CD4-positive, alpha-beta T cell treated with Interleukin-6 at 100 ng/mL for 8 hours (primary cell): ENCODE data around the gene FAM131B.
"Not testable (repeated sequence)": the region's sequence is repeated elsewhere in the genome, so short reads cannot be mapped to it uniquely, and the experiment has no call there.

Source experiments
- DNase-seq: peaks from one replicate; pipeline ENCODE4 v3.0.0-alpha.2; 2020; ENCODE audit warnings: mixed read lengths, low spot score

Gene FAM131B

DNA sequence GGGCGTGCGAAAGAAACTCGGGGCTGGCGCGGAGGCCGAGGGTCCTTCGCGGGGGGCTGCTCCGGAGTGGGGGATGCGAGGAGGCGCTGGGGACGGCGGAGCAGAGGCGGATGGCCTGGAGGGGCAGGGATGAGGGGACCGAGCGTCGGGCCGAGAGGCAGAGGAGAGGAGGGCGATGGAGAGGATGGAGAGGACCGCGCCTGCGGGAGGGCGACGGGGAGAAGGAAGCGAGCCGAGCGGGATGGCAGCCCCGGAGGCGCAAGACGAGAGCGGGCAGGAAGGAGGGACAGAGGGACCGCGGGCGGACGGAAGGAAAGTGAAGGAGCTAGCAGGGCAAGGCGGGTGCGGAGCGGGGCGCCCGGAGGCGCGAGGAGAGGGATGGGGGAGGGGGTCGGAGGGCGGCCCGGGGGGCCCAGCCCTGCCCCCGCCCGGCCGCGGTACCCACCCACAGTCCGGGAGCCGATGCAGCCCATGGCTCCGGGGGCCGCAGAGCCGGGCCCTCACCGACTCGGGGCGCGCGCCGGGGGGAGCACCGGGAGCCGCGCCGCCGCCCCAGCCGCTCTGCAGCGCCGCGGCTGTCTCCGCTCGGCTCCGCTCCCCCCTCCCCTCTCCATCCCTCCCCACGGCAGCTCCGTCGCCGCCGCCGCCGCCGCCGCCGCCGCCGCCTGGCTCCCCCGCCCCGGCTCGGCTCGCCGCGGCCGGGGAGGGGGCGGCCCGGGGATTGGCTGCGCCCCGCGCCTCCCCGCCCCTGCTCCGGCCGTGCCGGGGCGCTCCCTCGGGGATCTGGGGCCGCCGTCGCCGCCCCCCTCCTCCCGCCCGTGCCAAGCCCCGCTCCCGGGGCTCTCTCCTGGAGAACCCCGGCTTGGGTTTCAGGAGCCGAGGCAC is at the start of gene FAM131B:
Gene FAM131B (minus strand): TSS at position 583 of the 885 bp plus-strand sequence. CDS start 110 bp downstream, at position 473.
- DNase-seq: no peak

DNA sequence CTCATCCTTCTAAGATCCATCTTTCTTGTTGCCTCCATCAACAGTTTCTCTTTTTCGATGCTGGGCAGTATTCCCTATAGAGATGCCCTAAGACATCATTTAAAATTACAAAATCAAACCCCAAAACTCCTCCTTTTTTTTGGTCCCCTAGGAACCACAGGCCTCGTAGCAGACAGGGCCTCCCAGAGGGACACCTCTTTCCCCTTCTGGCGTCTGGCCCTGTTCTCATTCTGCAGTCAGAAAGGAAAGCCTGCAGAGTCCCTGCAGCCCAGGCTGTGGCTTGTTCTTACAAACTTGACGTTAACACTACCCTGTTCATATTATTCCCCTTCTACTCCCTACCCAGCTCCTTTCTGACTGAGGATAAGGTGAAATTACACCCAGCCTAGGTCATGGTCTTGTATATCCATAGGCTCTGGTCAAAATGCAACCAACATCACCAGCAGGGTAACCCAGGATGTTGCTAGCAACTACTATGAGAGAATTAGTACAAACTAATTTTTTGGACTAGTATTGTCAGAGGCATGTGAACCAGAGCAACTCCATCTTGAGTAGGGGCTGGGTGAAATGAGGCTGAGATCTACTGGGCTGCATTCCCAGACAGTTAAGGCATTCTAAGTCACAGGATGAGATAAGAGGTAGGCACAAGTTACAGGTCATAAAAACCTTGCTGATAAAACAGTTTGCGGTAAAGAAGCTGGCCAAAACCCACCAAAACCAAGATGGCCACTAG is 49.6 kb upstream of the FAM131B start:
- DNase-seq: no peak

DNA sequence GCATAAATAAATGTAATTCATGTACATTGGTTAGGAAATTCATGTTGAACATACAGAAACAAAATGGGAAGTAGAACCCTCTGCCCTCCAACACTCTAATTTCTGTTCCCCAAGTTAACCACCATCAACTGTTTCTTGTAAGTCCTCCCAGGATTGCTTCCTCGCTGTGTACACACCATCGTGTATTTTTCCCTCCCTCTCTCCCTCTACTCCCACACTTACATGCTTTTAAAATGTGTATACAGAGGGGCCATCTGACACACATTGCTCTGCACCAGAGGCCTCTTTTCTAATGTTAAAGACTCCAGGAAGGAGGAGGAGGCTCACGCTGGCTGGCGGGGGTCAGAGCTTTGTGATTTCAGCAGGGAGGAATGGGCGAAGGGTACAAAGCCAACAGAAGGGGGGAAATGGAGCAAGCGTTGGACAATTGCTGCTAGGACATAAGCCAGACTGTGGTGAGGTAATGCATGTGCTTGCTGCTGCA is 48.0 kb upstream of the FAM131B start:
- DNase-seq: no peak

DNA sequence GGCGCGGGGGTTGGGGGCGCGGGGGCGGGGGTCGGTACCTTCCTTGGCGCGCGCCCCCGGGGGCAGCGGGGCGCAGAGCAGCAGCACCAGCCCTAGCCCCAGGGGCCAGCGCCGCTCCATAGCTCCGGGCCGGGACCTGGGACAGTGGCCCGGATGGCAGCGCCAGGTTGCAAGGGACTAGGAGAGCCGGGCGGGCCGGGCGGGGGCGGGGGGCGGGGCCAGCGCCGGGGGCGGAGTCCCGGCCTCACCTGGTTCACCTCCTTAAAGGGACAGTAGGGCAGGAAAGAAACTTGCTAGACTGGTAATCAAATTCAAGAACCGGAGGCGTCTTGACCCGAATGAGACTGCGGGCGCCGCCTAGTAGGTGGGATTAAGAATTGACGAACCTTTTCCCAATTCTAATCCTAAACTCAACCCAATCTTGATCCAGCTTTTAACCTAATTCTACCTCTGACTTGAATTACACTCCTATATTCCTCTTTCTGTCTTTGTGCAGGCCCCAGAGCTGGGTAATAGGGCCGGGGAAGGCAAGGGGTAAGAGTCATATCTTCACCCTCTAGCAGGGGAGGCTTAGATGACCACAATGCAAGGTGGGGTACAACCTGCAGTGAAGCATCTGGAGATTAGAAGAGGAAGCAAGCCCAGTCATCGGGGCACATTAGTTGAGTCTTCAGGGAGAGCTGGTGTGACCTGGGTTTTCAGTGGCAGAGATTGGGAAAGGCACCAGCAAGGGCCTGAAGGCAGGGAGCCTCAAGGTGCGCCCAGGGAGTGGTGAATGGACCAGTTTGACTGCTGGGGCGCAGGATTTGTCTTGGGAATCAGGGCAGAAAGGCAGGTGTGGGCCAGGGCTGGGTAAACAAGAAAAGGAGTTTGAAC is 46.4 kb upstream of the FAM131B start, which contains the start of gene EPHA1:
Gene EPHA1 (minus strand): TSS at position 171 of the 876 bp plus-strand sequence. CDS start 51 bp downstream, at position 120.
- DNase-seq: peak; percentile 79

DNA sequence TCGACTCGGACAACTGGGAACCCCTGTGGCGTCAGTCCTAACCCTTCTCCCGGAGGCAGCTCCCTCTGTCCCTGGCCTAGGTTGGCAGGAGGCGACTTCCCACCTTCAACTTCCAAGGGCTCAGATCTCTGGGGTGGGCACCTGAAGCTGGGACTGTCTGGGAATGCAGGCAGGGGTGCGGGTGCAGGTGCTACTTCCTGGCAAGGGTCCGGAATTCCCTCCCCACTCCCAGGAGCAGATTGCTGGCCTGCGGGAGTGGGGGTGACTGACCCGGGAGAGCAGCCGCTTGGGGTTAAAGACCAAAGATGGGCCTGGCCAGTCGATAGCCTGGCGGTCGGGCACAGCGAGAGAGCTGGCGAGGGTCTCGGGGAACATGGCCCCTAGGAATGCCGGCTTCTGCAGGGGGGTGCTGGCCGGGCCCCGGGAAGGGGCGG is 45.8 kb upstream of the FAM131B start:
- no peak for DNase-seq

DNA sequence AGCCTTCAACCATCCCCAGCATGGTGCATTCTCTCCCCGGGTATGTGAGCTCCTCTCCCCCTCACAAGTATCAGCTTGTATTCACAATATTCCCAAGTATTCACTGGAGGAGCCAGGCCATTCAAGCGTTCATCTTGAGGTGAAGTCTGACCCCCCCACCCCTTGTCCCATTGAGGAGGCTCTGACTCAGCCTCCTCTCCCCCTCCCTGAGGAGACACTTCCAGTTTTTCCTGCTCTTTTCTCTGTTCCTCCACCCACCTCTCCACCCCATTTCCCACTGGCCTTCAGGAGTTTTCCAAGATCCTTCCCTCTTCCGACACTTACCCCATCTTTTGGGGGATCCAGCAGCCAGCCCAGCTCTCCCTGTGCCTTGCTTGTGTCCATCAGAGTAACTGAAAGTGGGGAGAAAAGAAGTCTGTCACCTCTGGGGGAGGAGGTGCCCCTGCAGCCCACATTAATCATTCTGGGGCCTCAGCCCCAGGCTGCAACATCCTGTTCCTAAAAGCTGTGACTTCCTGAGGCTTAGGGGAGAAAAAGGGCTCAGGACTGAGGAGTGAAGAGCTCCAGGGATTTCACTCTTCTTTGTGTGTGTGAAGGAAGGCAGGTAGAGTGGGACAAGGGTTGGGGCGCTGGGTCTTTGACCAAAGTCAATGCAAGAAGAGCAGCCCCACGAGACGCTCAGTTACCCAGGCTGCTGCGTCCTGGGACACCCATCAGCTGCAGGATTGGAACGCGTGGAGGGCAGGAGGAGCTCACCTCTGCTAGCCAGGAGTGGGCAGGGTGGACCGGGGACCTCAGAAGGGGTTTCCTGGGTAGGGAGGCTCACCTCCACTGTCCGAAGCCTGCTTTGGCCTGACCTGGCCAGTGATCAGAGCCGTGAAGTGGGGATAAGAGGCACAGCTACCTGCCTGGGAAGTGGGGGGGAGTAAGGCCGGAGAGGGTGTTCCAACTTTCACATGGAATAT is 45.1 kb upstream of the FAM131B start:
- peak; percentile 47 for DNase-seq

DNA sequence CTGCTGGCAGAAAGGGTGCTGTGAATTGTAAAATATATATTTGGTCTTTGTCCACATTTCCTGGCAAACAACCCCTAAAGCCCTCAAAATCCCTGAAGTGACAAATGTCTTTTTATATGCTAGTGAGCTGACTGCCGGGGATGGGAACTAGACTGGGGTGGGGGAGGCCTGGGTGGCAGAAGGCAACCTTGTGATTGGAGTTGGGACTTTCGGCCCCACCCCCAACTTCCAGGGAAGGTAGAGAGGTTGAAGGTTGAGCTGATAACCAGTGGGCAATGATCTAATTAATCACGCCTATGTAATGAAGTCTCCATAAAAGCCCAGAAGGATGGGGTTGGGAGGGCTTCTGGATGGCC is 43.5 kb upstream of the FAM131B start:
- DNase-seq: no peak

DNA sequence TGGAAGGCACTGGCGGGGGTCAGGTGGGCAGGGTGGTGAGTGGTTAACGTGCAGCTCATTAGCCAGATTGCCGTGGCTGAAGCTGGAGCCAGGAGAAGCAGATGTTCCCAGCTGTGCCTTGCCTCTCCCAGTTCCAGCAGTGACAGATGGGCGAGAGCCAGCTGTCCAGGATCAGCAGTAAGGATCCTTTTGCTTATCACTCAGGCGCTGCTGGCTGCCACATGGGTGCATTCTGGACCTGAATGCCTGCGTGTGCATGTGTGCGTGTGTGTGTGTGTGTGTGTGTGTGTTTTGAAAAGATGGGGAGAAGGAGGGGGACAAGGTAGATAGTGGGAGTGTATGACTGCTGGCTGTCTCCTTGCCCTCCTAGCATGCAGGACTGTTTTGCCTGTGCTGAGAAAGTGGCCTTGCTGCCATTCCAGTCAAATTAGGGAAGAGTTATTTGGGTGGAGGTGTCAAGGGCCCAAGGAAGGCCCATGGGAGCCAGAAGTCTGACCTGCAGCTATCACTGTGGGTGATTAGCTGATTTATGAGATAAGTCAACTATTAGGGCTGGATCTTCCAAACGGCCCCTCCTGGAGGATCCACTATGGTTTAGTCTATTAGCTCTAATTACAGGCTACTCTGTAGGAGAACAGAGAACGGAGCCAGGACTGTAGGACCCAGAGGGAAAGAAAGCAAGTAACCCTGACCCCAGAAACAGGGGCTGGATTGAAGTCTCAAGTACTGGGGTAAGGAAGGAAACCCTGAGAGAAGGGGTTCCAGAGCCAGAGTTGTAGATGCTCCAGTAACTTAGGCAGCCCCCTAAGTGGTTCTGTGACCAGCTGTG is 42.9 kb upstream of the FAM131B start:
- no peak for DNase-seq

DNA sequence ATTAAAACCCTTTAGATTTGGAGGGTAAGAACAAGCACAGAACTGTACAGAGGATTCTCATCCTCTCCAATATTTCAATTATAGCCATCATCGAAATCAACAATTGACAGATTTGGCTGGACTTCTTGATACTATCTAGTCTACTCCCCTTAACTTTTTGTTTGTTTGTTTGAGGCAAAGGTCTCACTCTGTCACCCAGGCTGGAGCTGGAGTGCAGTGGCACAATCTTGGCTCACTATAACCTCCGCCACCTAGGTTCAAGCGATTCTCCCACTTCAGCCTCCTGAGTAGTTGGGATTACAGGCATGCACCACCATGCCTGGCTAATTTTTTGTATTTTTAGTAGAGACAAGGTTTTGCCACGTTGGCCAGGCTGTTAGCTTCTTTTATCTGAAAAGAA is 39.7 kb upstream of the FAM131B start:
- DNase-seq: not testable (repeated sequence)

DNA sequence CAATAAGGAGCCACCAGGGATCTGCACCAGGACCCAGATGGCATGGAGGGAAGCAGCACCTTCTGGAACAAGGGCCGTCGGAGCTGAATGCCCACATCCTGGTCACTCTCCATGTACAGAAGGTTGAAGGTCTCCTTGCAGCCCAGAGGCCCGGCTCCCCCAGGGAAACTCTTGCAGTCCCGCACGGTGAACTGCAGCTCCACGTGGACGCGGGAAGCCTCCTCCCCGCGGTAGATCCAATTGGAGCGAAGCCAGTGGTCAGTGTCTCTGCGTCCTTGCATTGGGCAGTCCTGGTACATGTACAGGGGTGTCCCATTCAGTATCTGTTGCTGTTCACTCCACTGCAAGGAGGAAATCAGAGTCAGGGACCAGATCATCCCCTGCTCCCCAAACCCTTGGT is 38.8 kb upstream of the FAM131B start:
- DNase-seq: no peak

DNA sequence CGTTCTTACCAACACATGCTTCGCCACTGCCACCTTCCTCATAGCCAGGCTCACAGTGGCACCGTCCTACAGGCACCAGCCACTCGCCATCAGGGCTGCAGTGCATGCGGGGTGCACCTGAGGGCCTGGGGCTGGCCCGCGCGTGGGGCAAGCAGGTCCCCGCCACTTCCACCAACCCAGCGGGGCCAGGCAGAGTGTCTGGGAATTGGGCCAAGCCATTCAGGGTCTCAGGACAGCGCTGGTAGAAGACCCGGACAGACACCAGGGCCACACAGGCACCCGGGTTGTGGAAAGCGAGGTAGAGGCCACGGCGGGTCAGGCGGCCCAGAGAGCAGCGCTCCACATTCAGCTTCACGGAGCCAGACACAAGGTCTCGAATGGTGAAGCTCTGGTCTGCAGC is 37.1 kb upstream of the FAM131B start:
- DNase-seq: no peak

DNA sequence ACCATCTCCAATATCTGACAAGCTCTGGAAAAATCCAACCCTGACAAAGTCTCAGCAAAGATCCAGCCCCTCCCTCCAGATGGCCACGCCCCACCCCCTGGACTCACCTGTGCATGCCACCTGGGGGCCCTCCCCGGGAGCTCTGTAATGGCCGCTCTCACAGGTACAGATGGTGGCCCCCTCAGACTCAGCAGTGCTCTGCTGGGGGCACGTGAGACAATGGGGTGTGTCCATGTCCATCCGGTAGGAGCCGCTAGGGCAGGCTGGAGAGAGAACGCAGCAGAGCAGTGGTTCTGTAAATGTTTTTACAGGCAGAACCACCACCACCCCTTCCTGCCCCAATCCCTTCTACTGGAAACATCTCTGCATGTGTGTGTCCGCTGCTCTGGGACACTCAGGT is 36.6 kb upstream of the FAM131B start:
- DNase-seq: no peak

DNA sequence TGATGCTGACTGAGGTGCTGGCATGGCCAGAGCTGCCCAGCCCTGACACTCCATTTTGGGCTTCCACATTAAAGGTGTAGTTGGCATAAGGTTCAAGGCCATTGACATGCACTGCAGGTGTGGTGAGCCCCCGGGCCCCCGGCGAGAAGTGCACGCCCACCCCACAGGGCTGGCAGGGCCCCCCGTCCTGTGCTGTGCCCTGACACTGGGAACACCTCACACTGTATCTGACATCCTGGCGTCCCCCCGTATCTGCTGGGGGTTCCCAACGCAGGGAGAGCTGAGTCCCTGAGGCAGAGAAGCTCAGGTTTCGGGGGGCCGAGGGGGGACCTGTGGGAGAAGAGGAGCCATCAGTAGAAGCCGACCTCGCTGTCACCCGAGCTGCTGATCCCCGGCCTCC is 36.1 kb upstream of the FAM131B start:
- no peak for DNase-seq

DNA sequence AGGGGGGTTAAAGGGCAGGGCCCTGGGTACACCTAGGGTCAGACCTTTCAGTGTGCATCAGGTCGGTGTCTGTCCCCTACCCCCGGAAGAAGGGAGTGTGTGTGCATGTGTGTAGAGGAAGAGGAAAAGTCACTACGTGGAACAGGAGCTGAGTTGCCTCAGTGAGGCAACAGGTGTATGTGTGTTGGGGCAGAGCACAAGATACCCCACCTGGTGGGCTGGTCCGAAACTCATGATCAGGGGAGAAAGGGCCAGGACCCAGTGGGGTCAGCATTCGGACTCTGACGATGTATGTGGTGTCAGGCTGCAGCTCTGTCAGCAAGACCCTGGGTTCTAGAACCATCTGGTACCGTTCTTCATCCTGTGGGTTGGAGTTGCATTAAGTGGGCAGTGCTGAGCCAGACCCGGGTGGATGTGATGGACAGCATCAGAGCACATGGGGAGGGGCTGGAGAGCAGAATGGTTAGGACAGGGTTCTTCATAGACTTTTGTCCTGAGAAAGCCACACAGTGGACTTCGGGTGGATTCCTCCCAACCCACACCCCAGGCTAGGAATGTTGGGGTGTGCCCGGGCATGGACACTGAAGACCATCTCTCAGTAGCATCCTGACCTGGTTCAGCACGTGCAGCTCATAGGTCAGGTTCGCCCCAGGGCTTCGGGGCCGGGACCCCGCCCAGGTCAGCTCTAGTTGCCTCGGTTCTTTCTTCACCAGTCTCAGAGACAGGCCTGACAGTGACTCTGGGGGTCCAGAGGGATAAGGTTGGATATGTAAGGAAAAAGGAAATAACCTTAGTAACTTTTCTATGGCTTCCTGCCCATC is 35.4 kb upstream of the FAM131B start:
- DNase-seq: no peak

DNA sequence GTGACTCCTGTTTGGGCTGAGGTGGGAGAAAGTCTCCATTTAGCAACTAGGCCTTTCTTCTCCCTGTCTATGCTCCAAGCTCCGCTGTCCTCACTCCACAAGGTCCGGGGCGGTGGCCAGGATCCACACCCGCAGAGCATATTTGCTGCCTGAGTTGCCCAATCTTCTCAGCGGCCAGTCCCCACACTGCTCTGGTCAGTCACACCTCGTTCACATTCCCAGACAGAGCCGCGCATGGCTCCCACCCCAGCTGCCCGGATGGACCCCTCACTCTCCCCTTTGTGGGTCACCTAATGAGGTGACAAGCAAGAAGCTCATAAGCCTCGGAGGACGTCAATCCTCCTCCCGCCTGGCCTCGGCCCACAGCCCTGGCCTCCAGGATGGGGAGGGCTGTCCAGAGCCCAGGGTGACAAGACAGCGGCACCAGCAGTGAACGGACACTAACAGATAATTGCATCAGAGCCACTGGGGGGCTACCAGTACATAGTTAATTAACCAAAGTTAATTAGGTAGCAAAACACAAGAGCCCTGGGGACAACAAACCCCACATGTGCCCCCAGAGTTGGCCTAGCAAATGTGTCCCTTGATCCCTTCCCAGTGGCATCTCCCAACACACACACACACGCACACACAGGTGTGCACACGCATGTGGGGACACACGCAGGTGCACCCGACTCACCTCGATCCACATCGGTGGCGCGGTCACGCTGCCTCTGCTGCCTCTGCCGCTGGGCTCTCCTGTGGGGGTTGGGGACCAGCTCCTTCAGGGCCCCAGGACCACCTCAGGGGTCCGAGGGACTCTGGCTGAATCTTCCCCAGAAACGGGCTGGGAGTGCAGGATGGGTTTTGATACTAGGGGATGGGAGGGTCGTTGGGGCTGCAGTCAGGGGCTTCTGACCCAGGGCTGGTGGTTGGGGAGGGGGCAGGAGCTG is 34.4 kb upstream of the FAM131B start:
- DNase-seq: no peak

DNA sequence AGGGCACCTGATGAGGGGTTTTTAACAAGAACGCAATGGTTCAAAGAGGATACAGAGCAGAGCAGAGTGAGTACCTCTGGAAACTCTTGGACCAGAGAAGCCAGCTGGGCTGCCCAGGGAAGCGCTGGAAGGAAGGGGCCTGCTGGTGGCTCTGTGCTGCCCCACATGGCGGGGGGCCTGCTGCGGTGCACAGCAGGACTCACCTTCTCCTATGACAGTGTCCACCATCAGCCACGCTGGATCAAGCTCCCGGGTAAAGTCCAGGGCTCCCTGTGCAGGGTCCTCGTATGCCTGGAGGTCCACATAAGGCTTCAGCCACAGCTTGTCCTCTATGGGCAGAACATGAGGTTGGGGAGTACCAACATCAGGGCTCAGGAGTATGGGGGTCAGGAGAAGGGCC is 33.7 kb upstream of the FAM131B start:
- DNase-seq: no peak

DNA sequence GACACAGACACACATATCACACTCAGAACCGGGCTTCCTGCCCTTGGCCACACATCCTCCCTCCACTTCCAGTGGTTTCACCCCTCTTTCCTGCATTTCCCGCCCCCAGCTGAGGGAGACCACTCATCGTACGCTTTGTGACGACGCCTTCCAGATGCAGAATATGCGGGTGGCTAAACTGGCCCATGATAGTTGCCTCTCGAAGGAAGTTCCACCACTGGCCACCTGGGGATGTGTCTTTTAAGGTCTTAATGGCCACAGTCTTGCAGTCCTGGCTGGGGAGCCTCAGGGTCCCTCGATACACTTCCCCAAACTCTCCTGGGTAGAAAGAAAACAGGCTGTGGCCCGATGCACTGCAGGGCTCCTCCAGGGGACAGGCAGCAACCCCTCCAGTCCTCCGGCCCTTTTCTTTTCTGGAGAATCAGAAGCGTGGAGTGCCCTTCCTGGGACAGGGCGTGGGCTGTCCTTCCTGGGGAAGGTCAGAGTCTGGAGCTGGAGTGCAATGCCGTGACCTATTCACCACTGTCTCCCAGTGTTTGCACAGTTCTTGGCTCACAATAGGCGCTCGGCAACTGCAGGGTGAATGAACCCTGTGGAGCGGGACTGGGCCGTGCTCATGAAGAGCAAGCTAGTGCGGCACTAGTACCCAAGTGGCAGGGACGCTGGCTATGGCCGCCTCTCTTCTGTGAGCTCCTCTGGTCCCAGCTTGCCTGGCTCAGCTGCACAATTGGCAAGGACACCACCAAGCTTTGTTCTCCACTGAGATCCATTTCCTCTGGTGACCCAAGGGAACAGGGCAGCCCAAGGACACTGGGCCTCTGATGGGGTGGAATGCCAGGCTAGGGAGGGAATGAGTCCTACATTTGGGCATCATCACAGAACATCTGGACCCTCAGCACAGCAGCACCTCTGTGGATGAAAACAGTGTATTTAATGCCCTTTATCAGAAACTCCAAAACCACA is 33.0 kb upstream of the FAM131B start:
- no peak for DNase-seq
